Measurements from ENCODE around the gene FARS2.

Gene FARS2

DNA sequence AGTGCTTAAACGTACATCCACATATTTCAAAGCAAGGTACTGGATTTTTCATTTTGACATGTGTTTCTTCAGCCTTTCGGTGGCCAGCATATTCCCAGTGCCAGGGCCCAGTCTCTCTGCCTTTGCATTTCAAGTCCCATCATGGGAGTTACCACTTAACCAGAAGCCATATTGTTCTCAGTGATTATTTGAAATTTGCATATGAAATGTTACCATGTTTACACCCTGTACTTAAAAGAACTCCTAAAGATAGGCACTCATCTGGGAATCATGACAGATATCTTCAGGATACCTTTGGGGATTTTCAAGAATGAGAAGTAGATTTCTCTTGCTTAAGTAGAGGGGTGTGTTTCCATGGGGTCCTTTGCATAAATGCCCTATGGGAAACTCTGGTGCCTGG is 377.9 kb downstream of the FARS2 start:
- TF ChIP-seq KLF7 (tag by site-specific recombination; IDR thresholded peaks at IDR 0.05; ENCODE audit: borderline replicate concordance) (no peak), ZNF549 (tag by site-specific recombination; IDR thresholded peaks at IDR 0.05) (no peak), HOXD13 (CRISPR knock-in tag; IDR thresholded peaks at IDR 0.05; ENCODE audit: borderline replicate concordance) (no peak), ZNF23 (tag by site-specific recombination; IDR thresholded peaks at IDR 0.05; ENCODE audit: borderline replicate concordance) (no peak), ZNF571 (tag by site-specific recombination; IDR thresholded peaks at IDR 0.05) (no peak), ZFP37 (tag by site-specific recombination; IDR thresholded peaks at IDR 0.05) (no peak), ZNF133 (tag by site-specific recombination; IDR thresholded peaks at IDR 0.05) (no peak), KLF9 (tag by site-specific recombination; IDR thresholded peaks at IDR 0.05; ENCODE audit: low read depth) (no peak)
- TF ChIP-seq, protein P1, sequence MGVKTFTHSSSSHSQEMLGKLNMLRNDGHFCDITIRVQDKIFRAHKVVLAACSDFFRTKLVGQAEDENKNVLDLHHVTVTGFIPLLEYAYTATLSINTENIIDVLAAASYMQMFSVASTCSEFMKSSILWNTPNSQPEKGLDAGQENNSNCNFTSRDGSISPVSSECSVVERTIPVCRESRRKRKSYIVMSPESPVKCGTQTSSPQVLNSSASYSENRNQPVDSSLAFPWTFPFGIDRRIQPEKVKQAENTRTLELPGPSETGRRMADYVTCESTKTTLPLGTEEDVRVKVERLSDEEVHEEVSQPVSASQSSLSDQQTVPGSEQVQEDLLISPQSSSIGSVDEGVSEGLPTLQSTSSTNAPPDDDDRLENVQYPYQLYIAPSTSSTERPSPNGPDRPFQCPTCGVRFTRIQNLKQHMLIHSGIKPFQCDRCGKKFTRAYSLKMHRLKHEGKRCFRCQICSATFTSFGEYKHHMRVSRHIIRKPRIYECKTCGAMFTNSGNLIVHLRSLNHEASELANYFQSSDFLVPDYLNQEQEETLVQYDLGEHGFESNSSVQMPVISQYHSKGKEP (tag by site-specific recombination; IDR thresholded peaks at IDR 0.05) = no peak
- CTCF ChIA-PET = no interaction called here
- POLR2A ChIA-PET = no interaction called here
- H3K9me3 ChIP-seq (ENCODE audit: control insufficient read depth, insufficient read depth, low read depth, low read length) = no peaks in the 10 kb centered on the region
- no peak overlapping the region for H3K27ac ChIP-seq (ENCODE audit: extremely low read depth, low read depth, low read length)
- no peak overlapping the region for H3K4me3 ChIP-seq (ENCODE audit: low read depth, low read length)
- H3K36me3 ChIP-seq (ENCODE audit: control insufficient read depth in 2 of 2, insufficient read depth in 1 of 2, low read length in 2 of 2) = no peaks in the 10 kb centered on the region
- H3K4me1 ChIP-seq (ENCODE audit: control insufficient read depth, insufficient read depth, low read length) = no peaks in the 10 kb centered on the region

DNA sequence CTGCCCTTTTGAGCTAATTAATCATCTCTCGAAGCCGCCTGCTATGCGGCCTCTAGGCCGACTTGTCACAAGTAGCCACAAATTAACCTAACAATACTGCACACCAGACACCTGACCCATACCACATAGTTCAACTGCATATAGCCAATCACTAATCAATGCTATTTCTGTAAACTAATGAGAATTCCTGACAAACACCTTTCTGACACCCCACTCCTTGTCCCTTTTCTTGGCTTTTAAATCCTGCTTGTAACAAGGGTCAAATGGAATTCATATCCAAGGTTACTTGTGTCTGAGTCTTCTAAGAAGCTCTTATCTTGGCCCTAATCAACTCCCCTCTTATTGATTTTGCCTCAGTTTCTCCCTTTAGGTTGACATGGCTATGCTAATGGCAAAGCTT is 379.3 kb downstream of the FARS2 start:
- POLR2A ChIA-PET = no interaction called here

DNA sequence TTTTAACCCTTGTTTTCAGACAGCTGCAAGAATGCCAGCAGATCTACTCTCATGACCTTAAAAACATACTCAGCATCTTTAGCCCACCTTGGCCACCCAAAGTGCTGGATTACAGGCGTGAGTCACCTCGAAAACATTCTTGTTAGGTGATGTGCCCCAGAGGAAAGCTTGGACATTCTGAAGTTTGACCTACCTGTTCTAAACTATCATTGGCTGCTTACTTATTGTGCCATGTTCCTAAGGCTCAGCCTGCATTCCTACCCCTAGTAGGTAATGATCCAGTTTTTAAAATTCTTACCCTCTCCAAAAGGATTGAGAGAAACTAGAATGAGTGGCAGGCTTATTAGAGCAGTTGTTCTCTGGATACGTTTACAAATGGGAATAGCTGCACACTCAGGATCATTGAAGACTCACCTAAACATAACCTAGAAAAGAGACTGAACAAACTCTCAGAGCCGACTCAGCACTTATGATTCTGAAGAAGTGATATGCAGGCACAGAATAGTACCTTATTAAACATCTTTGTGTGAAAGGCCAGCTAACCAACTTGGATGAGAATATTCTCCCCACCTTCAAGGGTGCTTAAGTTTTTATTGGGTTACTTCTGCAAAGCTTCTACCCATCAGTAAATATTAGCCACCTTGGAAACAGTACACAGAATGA is 383.3 kb downstream of the FARS2 start:
- ChIA-PET CTCF (interaction anchor here (0.6 to 1.0 kb wide), 2 partner anchors 124 to 263 kb away, joined by 3 to 4 read pairs; no protein-coding TSS in a partner anchor), POLR2A (no interaction called here)
- Histone ChIP-seq H3K27ac (ENCODE audit: extremely low read depth, low read depth, low read length) (no peak overlapping the region), H3K4me1 (ENCODE audit: control insufficient read depth, insufficient read depth, low read length) (no peaks in the 10 kb centered on the region), H3K36me3 (ENCODE audit: control insufficient read depth in 2 of 2, insufficient read depth in 1 of 2, low read length in 2 of 2) (no peaks in the 10 kb centered on the region), H3K4me3 (ENCODE audit: low read depth, low read length) (no peak overlapping the region), H3K9me3 (ENCODE audit: control insufficient read depth, insufficient read depth, low read depth, low read length) (no peaks in the 10 kb centered on the region)
- no peak for TF ChIP-seq ZNF175 (tag by site-specific recombination; IDR thresholded peaks at IDR 0.05)
- TF ChIP-seq SP3 (tag by site-specific recombination; IDR thresholded peaks at IDR 0.05) = no peak
- no peak for TF ChIP-seq ZNF555 (tag by site-specific recombination; conservative IDR thresholded peaks at IDR 0.05)
- TF ChIP-seq, protein P2, sequence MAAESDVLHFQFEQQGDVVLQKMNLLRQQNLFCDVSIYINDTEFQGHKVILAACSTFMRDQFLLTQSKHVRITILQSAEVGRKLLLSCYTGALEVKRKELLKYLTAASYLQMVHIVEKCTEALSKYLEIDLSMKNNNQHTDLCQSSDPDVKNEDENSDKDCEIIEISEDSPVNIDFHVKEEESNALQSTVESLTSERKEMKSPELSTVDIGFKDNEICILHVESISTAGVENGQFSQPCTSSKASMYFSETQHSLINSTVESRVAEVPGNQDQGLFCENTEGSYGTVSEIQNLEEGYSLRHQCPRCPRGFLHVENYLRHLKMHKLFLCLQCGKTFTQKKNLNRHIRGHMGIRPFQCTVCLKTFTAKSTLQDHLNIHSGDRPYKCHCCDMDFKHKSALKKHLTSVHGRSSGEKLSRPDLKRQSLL (tag by site-specific recombination; IDR thresholded peaks at IDR 0.05) = no peak
- no peak for TF ChIP-seq ZNF10 (tag by site-specific recombination; IDR thresholded peaks at IDR 0.05)
- TF ChIP-seq, protein P3, sequence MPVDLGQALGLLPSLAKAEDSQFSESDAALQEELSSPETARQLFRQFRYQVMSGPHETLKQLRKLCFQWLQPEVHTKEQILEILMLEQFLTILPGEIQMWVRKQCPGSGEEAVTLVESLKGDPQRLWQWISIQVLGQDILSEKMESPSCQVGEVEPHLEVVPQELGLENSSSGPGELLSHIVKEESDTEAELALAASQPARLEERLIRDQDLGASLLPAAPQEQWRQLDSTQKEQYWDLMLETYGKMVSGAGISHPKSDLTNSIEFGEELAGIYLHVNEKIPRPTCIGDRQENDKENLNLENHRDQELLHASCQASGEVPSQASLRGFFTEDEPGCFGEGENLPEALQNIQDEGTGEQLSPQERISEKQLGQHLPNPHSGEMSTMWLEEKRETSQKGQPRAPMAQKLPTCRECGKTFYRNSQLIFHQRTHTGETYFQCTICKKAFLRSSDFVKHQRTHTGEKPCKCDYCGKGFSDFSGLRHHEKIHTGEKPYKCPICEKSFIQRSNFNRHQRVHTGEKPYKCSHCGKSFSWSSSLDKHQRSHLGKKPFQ (tag by site-specific recombination; IDR thresholded peaks at IDR 0.05) = no peak
- no peak for TF ChIP-seq KLF1 (tag by site-specific recombination; IDR thresholded peaks at IDR 0.05)
- TF ChIP-seq, protein P4, sequence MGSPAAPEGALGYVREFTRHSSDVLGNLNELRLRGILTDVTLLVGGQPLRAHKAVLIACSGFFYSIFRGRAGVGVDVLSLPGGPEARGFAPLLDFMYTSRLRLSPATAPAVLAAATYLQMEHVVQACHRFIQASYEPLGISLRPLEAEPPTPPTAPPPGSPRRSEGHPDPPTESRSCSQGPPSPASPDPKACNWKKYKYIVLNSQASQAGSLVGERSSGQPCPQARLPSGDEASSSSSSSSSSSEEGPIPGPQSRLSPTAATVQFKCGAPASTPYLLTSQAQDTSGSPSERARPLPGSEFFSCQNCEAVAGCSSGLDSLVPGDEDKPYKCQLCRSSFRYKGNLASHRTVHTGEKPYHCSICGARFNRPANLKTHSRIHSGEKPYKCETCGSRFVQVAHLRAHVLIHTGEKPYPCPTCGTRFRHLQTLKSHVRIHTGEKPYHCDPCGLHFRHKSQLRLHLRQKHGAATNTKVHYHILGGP (tag by site-specific recombination; IDR thresholded peaks at IDR 0.05) = no peak
- no peak for TF ChIP-seq ZNF112 (tag by site-specific recombination; IDR thresholded peaks at IDR 0.05)
- TF ChIP-seq SETDB1 (IDR thresholded peaks at IDR 0.05; ENCODE audit: insufficient read length, low read length) = no peak
- TF ChIP-seq ZNF585B (tag by site-specific recombination; IDR thresholded peaks at IDR 0.05) = no peak
- no peak for TF ChIP-seq ZNF501 (tag by site-specific recombination; IDR thresholded peaks at IDR 0.05)
- TF ChIP-seq ZNF701 (tag by site-specific recombination; IDR thresholded peaks at IDR 0.05) = no peak
- TF ChIP-seq ZNF600 (tag by site-specific recombination; IDR thresholded peaks at IDR 0.05) = no peak
- TF ChIP-seq YY1 (tag by site-specific recombination; IDR thresholded peaks at IDR 0.05) = no peak
- no peak for TF ChIP-seq ZBTB21 (tag by site-specific recombination; IDR thresholded peaks at IDR 0.05)
- TF ChIP-seq ZNF341 (tag by site-specific recombination; IDR thresholded peaks at IDR 0.05; ENCODE audit: low read depth) = no peak

More for the DNA sequence above, 379.3 kb downstream of the FARS2 start:
- Histone ChIP-seq H3K36me3 (ENCODE audit: control insufficient read depth in 2 of 2, insufficient read depth in 1 of 2, low read length in 2 of 2) (no peaks in the 10 kb centered on the region), H3K4me1 (ENCODE audit: control insufficient read depth, insufficient read depth, low read length) (no peaks in the 10 kb centered on the region), H3K4me3 (ENCODE audit: low read depth, low read length) (no peak overlapping the region), H3K27ac (ENCODE audit: extremely low read depth, low read depth, low read length) (no peak overlapping the region), H3K9me3 (ENCODE audit: control insufficient read depth, insufficient read depth, low read depth, low read length) (no peaks in the 10 kb centered on the region)
- CTCF ChIA-PET = interaction anchor here (0.6 kb wide), 1 partner anchor 170 kb away, joined by 3 read pairs; no protein-coding TSS in a partner anchor
- TF ChIP-seq TCF7L2 (IDR thresholded peaks at IDR 0.05; ENCODE audit: borderline replicate concordance, low read depth, low read length) = no peak
- TF ChIP-seq ZNF707 (tag by site-specific recombination; IDR thresholded peaks at IDR 0.05) = peak; percentile 95
